ENCODE data around the gene ARID1B. TPM values are rescaled to one million over a fixed set of nuclear protein-coding genes. Genes with fewer than 3 reads are reported as not detected.
A peak's percentile ranks its signal among the peaks of the same experiment; 100 is the strongest.

Gene ARID1B
- total and polyA plus RNA-seq, 11 donors, result 15.3 to 76.1 (median 40.7) TPM

DNA sequence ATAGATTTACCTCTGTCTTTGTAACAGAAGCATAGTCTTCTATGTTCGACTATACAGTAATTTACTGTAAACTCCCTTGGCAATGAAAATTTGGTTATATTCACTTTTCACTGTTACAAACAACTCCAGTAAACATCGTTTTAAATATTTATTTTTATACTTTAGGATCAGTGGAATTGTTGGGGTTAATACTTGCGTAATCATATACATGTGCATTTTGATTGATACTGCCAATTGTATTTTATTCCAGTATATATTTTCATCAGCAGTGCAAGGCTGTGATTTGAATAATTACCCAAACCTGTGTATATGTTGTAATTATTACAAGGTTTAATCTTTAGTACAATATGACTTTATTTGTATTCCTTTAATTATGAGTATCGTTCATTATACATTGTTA is 255.7 kb downstream of the ARID1B start:
- TF ChIP-seq, protein P1, sequence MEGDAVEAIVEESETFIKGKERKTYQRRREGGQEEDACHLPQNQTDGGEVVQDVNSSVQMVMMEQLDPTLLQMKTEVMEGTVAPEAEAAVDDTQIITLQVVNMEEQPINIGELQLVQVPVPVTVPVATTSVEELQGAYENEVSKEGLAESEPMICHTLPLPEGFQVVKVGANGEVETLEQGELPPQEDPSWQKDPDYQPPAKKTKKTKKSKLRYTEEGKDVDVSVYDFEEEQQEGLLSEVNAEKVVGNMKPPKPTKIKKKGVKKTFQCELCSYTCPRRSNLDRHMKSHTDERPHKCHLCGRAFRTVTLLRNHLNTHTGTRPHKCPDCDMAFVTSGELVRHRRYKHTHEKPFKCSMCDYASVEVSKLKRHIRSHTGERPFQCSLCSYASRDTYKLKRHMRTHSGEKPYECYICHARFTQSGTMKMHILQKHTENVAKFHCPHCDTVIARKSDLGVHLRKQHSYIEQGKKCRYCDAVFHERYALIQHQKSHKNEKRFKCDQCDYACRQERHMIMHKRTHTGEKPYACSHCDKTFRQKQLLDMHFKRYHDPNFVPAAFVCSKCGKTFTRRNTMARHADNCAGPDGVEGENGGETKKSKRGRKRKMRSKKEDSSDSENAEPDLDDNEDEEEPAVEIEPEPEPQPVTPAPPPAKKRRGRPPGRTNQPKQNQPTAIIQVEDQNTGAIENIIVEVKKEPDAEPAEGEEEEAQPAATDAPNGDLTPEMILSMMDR (IDR thresholded peaks at IDR 0.05), result no peak
- TF ChIP-seq POLR2A (IDR thresholded peaks at IDR 0.05), result no peak
- Histone ChIP-seq H3K27me3 (no peaks in the 10 kb centered on the region), H3K9me3 (no peaks in the 10 kb centered on the region), H3K36me3 (no peaks in the 10 kb centered on the region), H3K4me3 (peak overlapping the region in 8 of 12 donors; percentile 39 to 57 (median 47)), H3K4me1 (peaks cover 0 to 53% (median 39%) of the 10 kb centered on the region in 12 donors), H3K27ac (peak overlapping the region in 5 of 12 donors; percentile 18 to 75 (median 38))
- WGBS, 4 donors, result 69 to 80% (median 73%) methylated on average over 4 of the region's 4 CpGs
- ATAC-seq (no peak), DNase-seq (no peak)
- intact Hi-C loops (cut with DNase I), result loop anchor here in 8 of 10 donors (5.0 to 10.0 kb wide), 5 partner anchors 149 to 471 kb away; no protein-coding TSS in a partner anchor

DNA sequence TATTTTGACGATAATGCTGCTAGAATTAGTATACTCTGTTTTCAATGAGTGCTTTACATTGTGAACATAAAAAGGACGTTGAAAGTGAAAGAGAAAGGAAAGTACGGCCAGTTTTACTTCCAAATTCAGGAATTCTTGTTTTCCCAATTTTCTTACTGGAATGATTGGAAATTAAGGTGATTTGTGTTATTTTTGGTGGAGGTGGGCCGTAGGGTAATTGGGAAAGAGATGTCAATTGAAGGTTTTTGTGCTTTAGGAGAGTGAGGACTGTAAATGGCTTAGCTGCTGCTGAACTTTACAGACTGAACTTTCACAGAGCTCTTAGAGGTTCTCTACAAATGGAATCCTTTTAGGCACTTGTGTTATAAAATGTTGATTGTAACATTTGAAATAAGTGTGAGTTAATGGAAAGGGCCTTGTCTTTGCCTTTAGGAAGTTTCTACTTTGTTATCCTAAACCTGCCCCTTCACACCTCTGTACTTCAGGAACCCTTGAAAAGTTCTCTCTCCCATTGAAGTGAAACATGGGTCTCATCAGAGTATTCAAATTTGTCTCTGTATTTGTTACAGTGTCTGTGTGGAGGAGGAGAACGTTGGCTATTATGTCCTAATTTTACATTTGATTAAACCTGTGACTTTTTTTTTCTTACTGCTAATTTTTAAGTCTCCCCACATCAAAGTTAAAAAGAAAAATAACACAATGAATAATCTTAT is 256.4 kb downstream of the ARID1B start:
- Histone ChIP-seq H3K4me1 (peaks cover 0 to 54% (median 39%) of the 10 kb centered on the region in 12 donors), H3K27ac (peak overlapping the region in 10 of 12 donors; percentile 7 to 75 (median 47)), H3K36me3 (no peaks in the 10 kb centered on the region), H3K27me3 (no peaks in the 10 kb centered on the region), H3K9me3 (no peaks in the 10 kb centered on the region), H3K4me3 (peak overlapping the region in 10 of 12 donors; percentile 21 to 57 (median 46))
- ATAC-seq (peak in 1 of 4 donors; percentile 27), DNase-seq (no peak)
- no peak for TF ChIP-seq POLR2A (IDR thresholded peaks at IDR 0.05)
- TF ChIP-seq, protein P1 (IDR thresholded peaks at IDR 0.05), result no peak
- 10 to 23% (median 18%) methylated on average over 5 of the region's 5 CpGs for WGBS, 4 donors
- intact Hi-C loops (cut with DNase I), result loop anchor here in 8 of 10 donors (5.0 to 10.0 kb wide), 5 partner anchors 149 to 471 kb away; no protein-coding TSS in a partner anchor

DNA sequence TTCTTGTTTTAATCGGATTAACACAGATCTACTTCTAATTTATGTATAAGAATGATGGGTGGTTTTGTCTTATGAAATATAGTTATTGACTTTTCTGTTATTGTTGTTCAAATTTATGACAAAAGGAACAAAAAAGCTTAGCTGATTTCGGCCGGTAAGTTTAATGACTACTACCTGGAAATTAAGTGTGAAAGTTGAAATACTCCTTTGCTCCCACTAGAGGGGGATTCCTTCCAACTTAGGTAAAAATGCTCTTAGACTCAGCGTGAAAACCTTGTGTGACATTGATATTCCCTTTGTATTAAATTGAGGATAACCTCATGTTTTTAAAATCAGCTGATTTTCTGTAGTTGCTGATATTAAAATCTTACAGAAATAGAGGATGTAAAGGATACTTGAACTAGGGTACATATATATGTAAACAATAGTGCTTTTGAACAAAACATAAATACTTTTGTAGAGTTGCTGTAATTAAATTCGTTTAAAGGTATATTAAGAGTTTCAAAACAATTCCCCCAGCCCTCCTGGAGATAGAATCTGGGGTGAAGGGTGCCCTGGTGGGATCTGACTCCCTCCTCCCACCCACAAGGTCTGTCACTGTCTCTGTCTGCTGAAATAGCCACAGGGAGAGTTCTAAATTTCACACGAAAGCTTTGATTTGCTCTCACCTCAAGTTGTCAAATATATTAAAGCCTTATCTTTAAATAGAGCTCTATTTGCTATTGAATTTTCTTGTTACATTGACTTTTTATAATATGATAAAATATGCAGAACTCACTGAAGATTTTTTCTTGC is 257.5 kb downstream of the ARID1B start:
- H3K4me3 ChIP-seq, result no peak overlapping the region
- no peaks in the 10 kb centered on the region for H3K36me3 ChIP-seq
- no peak overlapping the region for H3K27ac ChIP-seq
- intact Hi-C loops (cut with DNase I), result loop anchor here (5.0 to 10.0 kb wide), 6 partner anchors 138 to 472 kb away; no protein-coding TSS in a partner anchor
- DNase-seq (no peak), ATAC-seq (peak in 3 of 4 donors; percentile 47 to 68 (median 66))
- H3K27me3 ChIP-seq, result no peaks in the 10 kb centered on the region
- no peaks in the 10 kb centered on the region for H3K9me3 ChIP-seq
- TF ChIP-seq, protein P1 (IDR thresholded peaks at IDR 0.05), result peak; percentile 45 to 75 (median 58)
- no peak for TF ChIP-seq POLR2A (IDR thresholded peaks at IDR 0.05)
- 31 to 36% (median 32%) methylated on average over 6 of the region's 6 CpGs for WGBS, 4 donors
- peaks cover 0 to 54% (median 39%) of the 10 kb centered on the region in 12 donors for H3K4me1 ChIP-seq

DNA sequence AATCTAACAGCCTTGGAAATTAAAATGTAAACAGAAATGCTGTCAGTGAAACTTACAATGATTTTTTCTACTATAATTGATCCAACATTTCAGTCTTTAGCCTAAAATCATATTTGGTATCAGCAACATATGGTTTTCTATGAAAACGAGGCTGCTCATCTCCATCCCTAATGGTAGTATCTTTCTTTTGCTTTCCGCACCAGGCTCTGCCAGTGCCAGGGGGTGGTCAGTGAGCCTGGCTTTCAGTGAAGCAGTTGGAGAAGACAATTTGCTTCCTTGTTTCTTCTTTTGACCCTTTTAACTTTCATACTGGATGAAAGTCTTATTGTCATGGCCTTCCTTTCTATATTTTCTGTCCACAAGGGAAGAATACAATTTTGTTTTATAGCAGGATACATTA is 258.4 kb downstream of the ARID1B start:
- peaks cover 0 to 54% (median 39%) of the 10 kb centered on the region in 12 donors for H3K4me1 ChIP-seq
- TF ChIP-seq, protein P1 (IDR thresholded peaks at IDR 0.05), result no peak
- no peak for TF ChIP-seq POLR2A (IDR thresholded peaks at IDR 0.05)

More for the DNA sequence above, 258.4 kb downstream of the ARID1B start:
- Histone ChIP-seq H3K9me3 (no peaks in the 10 kb centered on the region), H3K36me3 (no peaks in the 10 kb centered on the region), H3K4me3 (no peak overlapping the region), H3K27ac (no peak overlapping the region), H3K27me3 (no peaks in the 10 kb centered on the region)
- intact Hi-C loops (cut with DNase I), result loop anchor here in 7 of 10 donors (5.0 to 10.0 kb wide), 4 partner anchors 137 to 239 kb away; no protein-coding TSS in a partner anchor
- ATAC-seq (no peak), DNase-seq (no peak)
- 78 to 89% (median 86%) methylated on average over 2 of the region's 2 CpGs for WGBS, 4 donors
